DOHH2 (cell line): Measurements from ENCODE around the gene RMI2.

Source experiments
- H3F3A ChIP-seq: fragments of 200-600 bp; sonication (generic), shearing (Covaris generic); 2 replicates; pipeline ENCODE4 v1.6.0; 2016; ENCODE audit warnings: antibody characterized with exemption, mild to moderate bottlenecking; ENCODE audit not compliant: control insufficient read depth, insufficient read depth
- H3K27ac ChIP-seq: fragments of 200-600 bp; sonication (generic); 2 replicates; pipeline ENCODE4 v1.5.1; 2014; ENCODE audit warnings: low read depth, mild to moderate bottlenecking, low read length, moderate library complexity
- H3K27me3 ChIP-seq: fragments of 200-600 bp; sonication (generic); 2 replicates; pipeline ENCODE4 v1.6.1; 2014; ENCODE audit warnings: mild to moderate bottlenecking, low read length, mixed read lengths; ENCODE audit not compliant: control insufficient read depth
- H3K36me3 ChIP-seq: fragments of 200-600 bp; sonication (generic); 2 replicates; pipeline ENCODE4 v1.6.1; 2014; ENCODE audit warnings: mild to moderate bottlenecking, low read length, moderate library complexity, mixed read lengths; ENCODE audit not compliant: control insufficient read depth
- H3K4me1 ChIP-seq: fragments of 200-600 bp; sonication (generic); 2 replicates; pipeline ENCODE4 v1.6.1; 2014; ENCODE audit warnings: mild to moderate bottlenecking, low read length, mixed read lengths; ENCODE audit not compliant: control insufficient read depth
- H3K4me2 ChIP-seq: fragments of 200-600 bp; sonication (generic); 2 replicates; pipeline ENCODE4 v1.6.0; 2014; ENCODE audit warnings: mild to moderate bottlenecking, low read length, moderate library complexity
- H3K4me3 ChIP-seq: fragments of 200-600 bp; sonication (generic); 2 replicates; pipeline ENCODE4 v1.5.1; 2014; ENCODE audit warnings: mild to moderate bottlenecking, low read length, mixed read lengths
- H3K79me2 ChIP-seq: fragments of 200-600 bp; sonication (generic); 2 replicates; pipeline ENCODE4 v1.6.1; 2014; ENCODE audit warnings: mild to moderate bottlenecking, low read length, mixed read lengths; ENCODE audit not compliant: control insufficient read depth
- H3K9me2 ChIP-seq: fragments of 200-600 bp; sonication (generic); replicated peaks from 2 replicates; pipeline ENCODE4 v1.6.1; 2014; ENCODE audit warnings: mild to moderate bottlenecking, low read length, mixed read lengths; ENCODE audit not compliant: control insufficient read depth
- H3K9me3 ChIP-seq: fragments of 200-600 bp; sonication (generic); 2 replicates; pipeline ENCODE4 v1.6.1; 2014; ENCODE audit warnings: antibody characterized with exemption, low read length, mixed read lengths; ENCODE audit not compliant: control insufficient read depth, insufficient read depth
- H4K20me1 ChIP-seq: fragments of 200-600 bp; sonication (generic); 2 replicates; pipeline ENCODE4 v1.6.0; 2014; ENCODE audit warnings: low read depth, mild to moderate bottlenecking, antibody characterized with exemption, low read length, moderate library complexity; ENCODE audit not compliant: control insufficient read depth, insufficient read depth
- EZH2phosphoT487 ChIP-seq: fragments of 200-600 bp; sonication (generic); IDR thresholded peaks from 2 replicates; pipeline ENCODE4 v1.6.1; 2017; ENCODE audit warnings: borderline replicate concordance, mild to moderate bottlenecking, antibody characterized with exemption, low read length, moderate library complexity, mixed read lengths
- TF ChIP-seq, protein P1 (sequence below): fragments of 200-600 bp; sonication (generic); IDR thresholded peaks from one replicate; pipeline ENCODE4 v1.5.1; 2014; ENCODE audit warnings: antibody characterized with exemption, mild to moderate bottlenecking, low read depth, low read length; ENCODE audit not compliant: poor library complexity, severe bottlenecking

Gene RMI2

DNA sequence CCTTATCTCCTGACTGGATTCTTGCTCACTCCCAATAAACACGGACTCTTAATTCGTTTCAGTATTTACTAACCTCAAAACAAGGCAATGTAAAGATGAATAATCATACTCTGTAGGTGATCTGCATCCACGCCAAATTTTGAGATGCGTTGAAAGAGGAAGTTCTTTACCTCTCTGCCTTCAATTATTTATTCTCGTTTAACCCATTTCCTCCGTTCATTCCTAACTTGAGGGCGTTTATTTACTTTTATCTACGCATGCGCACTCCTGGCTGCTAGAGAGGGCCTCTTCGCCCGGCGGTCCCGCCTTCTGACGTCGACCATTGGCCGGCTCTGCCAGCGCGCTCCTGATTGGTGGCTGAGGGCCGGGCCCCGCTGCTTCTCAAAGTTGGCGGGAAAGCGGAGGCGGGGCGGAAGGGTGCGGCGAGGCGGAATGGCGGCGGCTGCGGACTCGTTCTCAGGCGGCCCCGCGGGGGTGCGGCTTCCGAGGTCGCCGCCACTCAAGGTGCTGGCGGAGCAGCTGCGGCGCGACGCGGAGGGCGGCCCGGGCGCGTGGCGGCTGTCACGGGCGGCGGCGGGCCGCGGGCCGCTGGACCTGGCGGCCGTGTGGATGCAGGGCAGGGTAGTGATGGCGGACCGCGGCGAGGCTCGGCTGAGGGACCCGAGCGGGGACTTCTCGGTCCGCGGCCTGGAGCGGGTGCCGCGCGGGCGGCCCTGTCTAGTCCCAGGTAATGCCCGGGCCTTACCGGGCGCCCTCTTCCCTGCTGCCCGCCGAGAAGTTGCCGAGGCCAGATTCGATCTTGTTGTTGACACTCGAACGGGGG lies at the start of gene RMI2:
Gene RMI2, plus strand, starts transcription at position 420 of the 823 bp plus-strand sequence. Its CDS starts 13 bp downstream, at position 433.
- H3K79me2 ChIP-seq, result peaks cover 51% of the 10 kb centered on the region
- TF ChIP-seq EZH2phosphoT487, result no peak
- TF ChIP-seq, protein P1, sequence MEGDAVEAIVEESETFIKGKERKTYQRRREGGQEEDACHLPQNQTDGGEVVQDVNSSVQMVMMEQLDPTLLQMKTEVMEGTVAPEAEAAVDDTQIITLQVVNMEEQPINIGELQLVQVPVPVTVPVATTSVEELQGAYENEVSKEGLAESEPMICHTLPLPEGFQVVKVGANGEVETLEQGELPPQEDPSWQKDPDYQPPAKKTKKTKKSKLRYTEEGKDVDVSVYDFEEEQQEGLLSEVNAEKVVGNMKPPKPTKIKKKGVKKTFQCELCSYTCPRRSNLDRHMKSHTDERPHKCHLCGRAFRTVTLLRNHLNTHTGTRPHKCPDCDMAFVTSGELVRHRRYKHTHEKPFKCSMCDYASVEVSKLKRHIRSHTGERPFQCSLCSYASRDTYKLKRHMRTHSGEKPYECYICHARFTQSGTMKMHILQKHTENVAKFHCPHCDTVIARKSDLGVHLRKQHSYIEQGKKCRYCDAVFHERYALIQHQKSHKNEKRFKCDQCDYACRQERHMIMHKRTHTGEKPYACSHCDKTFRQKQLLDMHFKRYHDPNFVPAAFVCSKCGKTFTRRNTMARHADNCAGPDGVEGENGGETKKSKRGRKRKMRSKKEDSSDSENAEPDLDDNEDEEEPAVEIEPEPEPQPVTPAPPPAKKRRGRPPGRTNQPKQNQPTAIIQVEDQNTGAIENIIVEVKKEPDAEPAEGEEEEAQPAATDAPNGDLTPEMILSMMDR, result no peak

DNA sequence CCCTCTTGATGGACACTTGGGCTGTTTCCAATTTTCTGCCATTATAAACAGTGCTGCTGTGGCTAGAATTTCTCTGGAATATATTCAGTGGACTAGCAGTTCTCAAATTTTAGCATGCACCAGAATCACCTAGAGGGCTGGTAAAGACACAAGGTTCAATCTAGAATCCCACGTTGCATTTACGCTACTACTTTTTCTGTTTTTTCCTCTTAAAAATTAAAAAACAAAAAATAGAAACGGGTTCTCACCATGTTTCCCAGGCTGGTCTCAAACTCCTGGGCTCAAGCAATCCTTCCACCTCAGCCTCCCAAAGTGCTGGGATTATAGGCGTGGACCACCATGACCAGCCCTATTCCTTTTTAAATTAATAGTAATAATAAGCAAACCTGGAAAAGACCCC lies 49.6 kb upstream of the RMI2 start:
- Histone ChIP-seq H3K79me2 (no peaks in the 10 kb centered on the region), H3K36me3 (peaks cover 5% of the 10 kb centered on the region; the same call in 1 of the 2 replicates), H3K9me3 (no peaks in the 10 kb centered on the region), H4K20me1 (no peaks in the 10 kb centered on the region), H3K4me3 (0 out of 2 replicates have a peak overlapping the region, but pooled peaks have one; percentile 14), H3K4me2 (peak overlapping the region; percentile 89), H3K9me2 (no peaks in the 10 kb centered on the region), H3K27me3 (no peaks in the 10 kb centered on the region), H3K4me1 (peaks cover 95% of the 10 kb centered on the region), H3F3A (peaks cover 44% of the 10 kb centered on the region), H3K27ac (peak overlapping the region; percentile 95)
- no peak for TF ChIP-seq EZH2phosphoT487
- TF ChIP-seq, protein P1, result no peak

More for the DNA sequence above, at the start of gene RMI2:
- no peaks in the 10 kb centered on the region for H3K27me3 ChIP-seq
- H3K9me2 ChIP-seq, result no peaks in the 10 kb centered on the region
- peak within 1 kb of the TSS; percentile 99 for H3K4me2 ChIP-seq
- peaks cover 40% of the 10 kb centered on the region for H3K4me1 ChIP-seq
- H3F3A ChIP-seq, result no peaks in the 10 kb centered on the region
- H3K27ac ChIP-seq, result peak within 1 kb of the TSS; percentile 28; the same call in 1 of the 2 replicates
- H3K36me3 ChIP-seq, result peaks cover 22% of the 10 kb centered on the region
- peaks cover 14% of the 10 kb centered on the region for H4K20me1 ChIP-seq
- H3K9me3 ChIP-seq, result no peaks in the 10 kb centered on the region
- peak within 1 kb of the TSS; percentile 99 for H3K4me3 ChIP-seq

DNA sequence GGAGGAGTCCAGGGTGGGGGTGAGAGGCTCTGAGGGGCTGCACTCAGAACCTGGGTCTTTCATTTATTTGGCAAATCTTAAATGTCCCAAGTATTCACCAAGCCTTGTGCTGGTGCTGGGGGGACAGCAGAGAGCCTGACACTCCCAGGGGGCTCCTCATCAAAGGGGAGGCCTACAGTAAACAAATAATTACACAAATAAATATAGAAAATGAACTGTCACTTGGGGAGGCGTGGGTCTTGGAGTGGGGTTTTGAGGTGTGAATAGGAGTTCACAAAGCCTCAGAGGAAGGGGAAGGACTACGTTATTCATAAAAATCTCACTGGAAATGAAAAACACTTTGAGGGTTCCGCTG lies 48.9 kb upstream of the RMI2 start:
- Histone ChIP-seq H3K4me3 (peak overlapping the region; percentile 62), H3K79me2 (no peaks in the 10 kb centered on the region), H3K9me2 (no peaks in the 10 kb centered on the region), H3K4me2 (peak overlapping the region; percentile 89), H3K27ac (peak overlapping the region; percentile 95), H4K20me1 (no peaks in the 10 kb centered on the region), H3K36me3 (peaks cover 5% of the 10 kb centered on the region; the same call in 1 of the 2 replicates), H3K4me1 (peaks cover 94% of the 10 kb centered on the region), H3F3A (peaks cover 46% of the 10 kb centered on the region), H3K27me3 (no peaks in the 10 kb centered on the region), H3K9me3 (no peaks in the 10 kb centered on the region)
- no peak for TF ChIP-seq EZH2phosphoT487
- TF ChIP-seq, protein P1, result no peak
